WERI-Rb-1 (cell line): ENCODE data around the gene DOK5.

Experiments
- DNase-seq: peaks from one replicate; pipeline ENCODE4 v3.0.0-alpha.2; 2020
- H3K27ac ChIP-seq: fragments of 250-450 bp; sonication (Bioruptor Pico); 2 replicates; pipeline ENCODE4 v1.5.1; 2020; ENCODE audit warnings: mild to moderate bottlenecking, moderate library complexity
- H3K27me3 ChIP-seq: fragments of 250-450 bp; sonication (Bioruptor Pico); 2 replicates; pipeline ENCODE4 v1.5.1; 2021; ENCODE audit warnings: mild to moderate bottlenecking, low read depth, moderate library complexity; ENCODE audit not compliant: insufficient read depth, severe bottlenecking
- H3K36me3 ChIP-seq: fragments of 250-450 bp; sonication (Bioruptor Pico); 2 replicates; pipeline ENCODE4 v1.5.1; 2020; ENCODE audit warnings: mild to moderate bottlenecking, moderate library complexity
- H3K4me3 ChIP-seq: 2 replicates; pipeline ENCODE4 v1.5.1; 2011; ENCODE audit warnings: low read depth, mild to moderate bottlenecking, control low read depth, low read length
- H3K9me3 ChIP-seq: fragments of 250-450 bp; sonication (Bioruptor Pico); 2 replicates; pipeline ENCODE4 v1.5.1; 2021; ENCODE audit warnings: mild to moderate bottlenecking, moderate library complexity; ENCODE audit not compliant: severe bottlenecking
- TF ChIP-seq, protein P1 (sequence below): IDR thresholded peaks from 2 replicates; pipeline ENCODE4 v1.5.1; 2011; ENCODE audit warnings: low read depth, mild to moderate bottlenecking, control low read depth, inconsistent platforms, low read length

Gene DOK5

DNA sequence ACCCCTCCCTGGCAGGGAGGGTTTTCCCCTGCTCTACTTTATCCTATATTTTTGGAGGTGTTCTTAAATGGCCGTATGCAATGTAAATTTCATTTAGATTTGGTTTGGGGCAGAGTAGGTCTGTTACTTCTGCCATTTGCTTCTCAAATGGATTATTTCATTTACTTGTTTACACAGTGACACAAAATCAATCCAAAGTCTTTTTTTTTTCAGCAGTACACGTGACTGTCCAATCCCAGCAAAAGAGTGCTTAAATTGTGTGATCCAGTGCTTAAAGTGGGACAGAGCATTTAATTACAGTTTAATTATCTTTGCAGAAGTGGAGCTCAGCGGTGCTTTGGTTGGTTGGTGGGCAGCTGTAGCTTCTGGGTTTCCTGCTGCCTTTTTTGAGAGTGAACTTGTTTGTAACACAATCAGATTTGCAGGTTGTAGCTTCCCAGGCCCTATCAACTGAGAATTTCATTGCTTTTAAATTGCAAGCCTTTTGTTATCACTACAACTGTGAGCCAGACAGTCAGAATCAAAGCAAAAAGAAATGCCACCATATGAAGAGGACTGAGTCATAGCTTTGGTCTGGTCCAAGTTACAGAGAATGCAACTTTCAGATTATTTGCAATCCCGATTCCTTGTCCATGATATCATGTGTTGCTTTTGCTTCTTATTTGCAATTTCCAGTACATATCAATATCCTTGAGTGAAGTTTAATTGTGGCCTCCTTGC lies 216.9 kb downstream of the DOK5 start:
- Histone ChIP-seq H3K27ac (no peak overlapping the region), H3K9me3 (no peaks in the 10 kb centered on the region), H3K27me3 (peaks cover 41% of the 10 kb centered on the region), H3K36me3 (no peaks in the 10 kb centered on the region), H3K4me3 (no peak overlapping the region)
- no peak for DNase-seq
- TF ChIP-seq, protein P1, sequence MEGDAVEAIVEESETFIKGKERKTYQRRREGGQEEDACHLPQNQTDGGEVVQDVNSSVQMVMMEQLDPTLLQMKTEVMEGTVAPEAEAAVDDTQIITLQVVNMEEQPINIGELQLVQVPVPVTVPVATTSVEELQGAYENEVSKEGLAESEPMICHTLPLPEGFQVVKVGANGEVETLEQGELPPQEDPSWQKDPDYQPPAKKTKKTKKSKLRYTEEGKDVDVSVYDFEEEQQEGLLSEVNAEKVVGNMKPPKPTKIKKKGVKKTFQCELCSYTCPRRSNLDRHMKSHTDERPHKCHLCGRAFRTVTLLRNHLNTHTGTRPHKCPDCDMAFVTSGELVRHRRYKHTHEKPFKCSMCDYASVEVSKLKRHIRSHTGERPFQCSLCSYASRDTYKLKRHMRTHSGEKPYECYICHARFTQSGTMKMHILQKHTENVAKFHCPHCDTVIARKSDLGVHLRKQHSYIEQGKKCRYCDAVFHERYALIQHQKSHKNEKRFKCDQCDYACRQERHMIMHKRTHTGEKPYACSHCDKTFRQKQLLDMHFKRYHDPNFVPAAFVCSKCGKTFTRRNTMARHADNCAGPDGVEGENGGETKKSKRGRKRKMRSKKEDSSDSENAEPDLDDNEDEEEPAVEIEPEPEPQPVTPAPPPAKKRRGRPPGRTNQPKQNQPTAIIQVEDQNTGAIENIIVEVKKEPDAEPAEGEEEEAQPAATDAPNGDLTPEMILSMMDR: no peak

DNA sequence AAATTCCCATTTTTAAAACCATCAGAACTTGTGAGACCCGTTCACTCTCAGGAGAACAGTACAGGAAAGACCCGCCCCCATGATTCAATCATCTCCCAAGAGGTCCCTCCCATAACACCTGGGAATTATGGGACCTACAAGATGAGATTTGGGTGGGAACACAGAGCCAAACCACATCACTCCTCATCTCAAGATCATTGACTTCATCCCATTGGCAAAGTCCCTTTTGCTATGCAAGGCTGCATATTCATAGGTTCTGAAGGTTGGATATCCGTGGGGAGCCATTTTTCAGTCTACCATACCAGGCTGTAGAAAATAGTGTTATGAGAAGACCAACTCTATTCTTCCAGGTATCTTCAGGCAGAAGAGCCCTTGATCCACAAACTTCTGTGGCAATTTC lies 219.1 kb downstream of the DOK5 start:
- Histone ChIP-seq H3K4me3 (no peak overlapping the region), H3K36me3 (no peaks in the 10 kb centered on the region), H3K9me3 (no peaks in the 10 kb centered on the region), H3K27me3 (peaks cover 54% of the 10 kb centered on the region), H3K27ac (no peak overlapping the region)
- DNase-seq: no peak
- TF ChIP-seq, protein P1: no peak

DNA sequence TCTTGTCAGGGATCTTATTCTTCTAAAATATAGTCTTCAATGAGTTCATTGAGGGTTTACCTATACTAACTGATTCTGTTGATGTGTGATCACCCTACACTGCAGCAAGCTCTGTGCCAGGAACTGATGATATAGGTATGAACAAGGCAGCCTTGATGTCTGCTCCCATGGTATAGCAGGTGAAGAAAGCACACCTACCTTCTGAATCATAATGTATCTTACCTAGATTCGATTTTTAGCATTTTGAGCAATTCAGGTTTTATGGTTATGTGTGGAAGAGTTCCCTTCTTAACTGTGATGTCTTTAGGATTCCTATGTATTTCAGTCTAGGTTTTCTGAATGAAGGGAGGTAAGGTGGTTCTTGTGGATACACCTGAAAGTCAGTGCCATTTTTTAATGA lies 223.0 kb downstream of the DOK5 start:
- Histone ChIP-seq H3K9me3 (no peaks in the 10 kb centered on the region), H3K27me3 (peaks cover 61% of the 10 kb centered on the region), H3K27ac (no peak overlapping the region), H3K36me3 (no peaks in the 10 kb centered on the region), H3K4me3 (no peak overlapping the region)
- no peak for DNase-seq
- TF ChIP-seq, protein P1: no peak
